DMS153 treated with DMSO at 0.1 percent for 48 hours (cell line): ENCODE measurements around the gene CHST15.
"Not testable (repeated sequence)": the region's sequence is repeated elsewhere in the genome, so short reads cannot be mapped to it uniquely, and the experiment has no call there.

Source experiments
- DNase-seq: peaks from one replicate; lab custom pipeline; 2025; ENCODE audit not compliant: unreplicated experiment; lab: John Stamatoyannopoulos, UW

CHST15 gene

DNA sequence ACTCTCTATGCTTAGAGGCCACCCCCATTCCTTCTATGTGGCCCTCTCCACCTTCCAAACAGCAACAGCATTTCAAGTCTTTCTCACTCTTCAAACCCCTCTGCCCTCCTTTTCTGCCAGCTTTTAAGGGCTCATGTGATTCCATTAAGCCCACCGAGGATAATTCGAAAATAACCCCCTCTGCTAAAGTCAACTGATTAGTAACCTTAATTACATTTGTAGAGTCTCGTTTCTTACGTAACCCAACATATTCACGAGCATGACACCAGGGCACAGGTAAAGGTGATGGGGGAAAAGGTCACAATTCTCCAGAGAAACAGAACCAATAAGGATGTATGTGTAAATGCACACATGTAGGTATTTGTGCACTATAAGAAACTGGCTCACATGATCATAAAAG lies 6.7 kb upstream of the CHST15 start:
- no peak for DNase-seq

GRCh38 chr10:124099604-124100003 lies 6.2 kb upstream of the CHST15 start:
- no peak for DNase-seq

- no peak for DNase-seq
These were observed 5.2 kb upstream of the CHST15 start for GRCh38 chr10:124098575-124098974.

DNA sequence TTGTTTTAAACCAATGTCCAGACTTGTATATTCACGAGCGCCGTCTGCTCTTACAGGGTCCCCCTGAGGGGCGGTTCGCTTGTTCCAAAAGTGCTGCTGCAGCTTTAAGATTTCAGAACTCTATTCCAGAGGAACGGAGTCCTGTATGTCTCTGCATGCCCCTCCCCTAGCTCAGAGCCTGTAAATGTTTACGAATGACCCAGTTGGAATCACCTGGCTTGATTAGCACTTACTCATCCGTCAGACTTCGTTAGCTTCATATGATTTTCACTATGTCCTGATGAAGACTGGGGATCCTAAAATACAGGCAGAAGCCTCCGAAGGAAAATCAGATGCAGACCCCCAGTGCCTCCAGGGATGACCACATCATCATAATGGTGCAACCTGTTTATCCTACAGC lies 4.5 kb upstream of the CHST15 start:
- no peak for DNase-seq

GRCh38 chr10:124096494-124096893 lies 3.1 kb upstream of the CHST15 start:
- DNase-seq, result no peak

- not testable (repeated sequence) for DNase-seq
These were observed 2.4 kb upstream of the CHST15 start for GRCh38 chr10:124095801-124096200.

GRCh38 chr10:124095096-124095495 lies 1.7 kb upstream of the CHST15 start:
- no peak for DNase-seq

DNA sequence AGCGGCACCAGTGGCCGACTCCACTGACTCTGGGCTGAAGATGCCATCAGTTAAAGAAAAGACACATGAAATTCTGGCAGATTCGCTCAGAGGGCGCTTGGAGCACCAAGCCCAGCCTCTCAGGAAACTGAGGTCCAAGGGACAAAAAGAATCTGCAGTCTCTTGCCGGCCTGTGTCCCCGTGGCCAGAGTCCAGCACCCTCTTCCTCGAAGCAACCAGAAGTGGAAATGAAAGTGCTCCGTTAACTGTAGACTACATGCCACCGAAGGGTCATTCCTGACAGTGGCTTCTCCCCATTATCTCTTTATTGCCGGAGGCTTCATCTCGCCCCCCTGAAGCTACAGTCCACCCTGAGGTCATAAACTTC lies 1.0 kb upstream of the CHST15 start:
- no peak for DNase-seq

DNA sequence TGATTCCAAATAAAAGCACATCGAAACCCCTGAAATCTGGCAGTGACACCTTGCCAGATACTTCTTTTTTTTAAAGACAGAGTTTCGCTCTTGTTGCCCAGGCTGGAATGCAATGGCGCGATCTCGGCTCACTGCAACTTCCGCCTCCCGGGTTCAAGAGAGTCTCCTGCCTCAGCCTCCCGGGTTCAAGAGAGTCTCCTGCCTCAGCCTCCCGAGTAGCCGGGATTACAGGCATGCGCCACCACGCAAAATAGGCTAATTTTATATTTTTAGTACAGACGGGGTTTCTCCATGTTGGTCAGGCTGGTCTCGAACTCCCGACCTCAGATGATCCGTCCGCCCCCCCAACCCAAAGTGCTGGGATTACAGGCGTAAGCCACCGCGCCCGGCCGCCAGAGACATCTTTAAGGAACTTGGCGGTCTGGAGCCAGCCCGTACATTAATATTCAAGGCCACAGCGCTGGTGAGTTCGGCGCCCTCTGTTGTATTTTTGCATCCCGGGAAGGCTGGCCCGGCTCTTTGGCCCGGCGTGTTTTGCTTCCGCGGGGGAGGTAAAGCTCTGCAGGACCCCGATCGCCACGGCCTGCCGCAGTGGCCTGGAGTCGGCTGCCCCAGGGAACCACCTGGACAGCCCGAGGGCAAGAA lies 498 bp upstream of the CHST15 start:
- DNase-seq, result not testable (repeated sequence)

DNA sequence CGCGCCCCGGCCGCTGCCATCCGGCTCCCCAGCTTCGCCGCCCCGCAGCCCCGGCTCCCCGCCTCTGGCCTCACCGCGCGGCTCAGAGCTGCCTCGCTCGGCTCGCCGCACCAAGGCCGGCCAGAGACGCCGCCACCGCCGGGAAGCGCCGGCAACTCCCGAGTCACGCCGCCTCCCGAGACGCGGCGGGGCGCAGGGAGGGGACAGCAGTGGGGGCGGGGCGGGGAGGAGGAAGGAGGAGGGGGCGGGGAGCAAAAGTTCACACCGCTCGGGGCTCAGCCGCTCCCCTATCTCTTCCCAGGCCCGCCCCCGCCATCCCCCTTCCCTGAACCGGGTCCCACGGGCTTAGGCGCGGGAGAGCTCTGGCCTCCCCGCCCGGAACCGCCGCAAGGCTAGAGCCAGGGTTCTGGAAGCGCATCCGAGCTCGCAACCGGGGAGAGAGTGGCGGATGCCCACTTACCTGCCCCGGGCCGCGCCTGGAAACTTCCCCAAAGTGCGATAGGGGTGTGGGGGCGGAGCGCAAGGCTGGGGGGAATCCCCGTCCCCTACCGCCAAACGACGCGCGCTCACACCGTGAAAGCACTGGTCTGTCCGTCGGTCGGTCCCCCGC lies 1.0 kb downstream of the CHST15 start:
- DNase-seq, result peak; percentile 42

GRCh38 chr10:124091646-124092249 lies 1.6 kb downstream of the CHST15 start:
- no peak for DNase-seq

DNA sequence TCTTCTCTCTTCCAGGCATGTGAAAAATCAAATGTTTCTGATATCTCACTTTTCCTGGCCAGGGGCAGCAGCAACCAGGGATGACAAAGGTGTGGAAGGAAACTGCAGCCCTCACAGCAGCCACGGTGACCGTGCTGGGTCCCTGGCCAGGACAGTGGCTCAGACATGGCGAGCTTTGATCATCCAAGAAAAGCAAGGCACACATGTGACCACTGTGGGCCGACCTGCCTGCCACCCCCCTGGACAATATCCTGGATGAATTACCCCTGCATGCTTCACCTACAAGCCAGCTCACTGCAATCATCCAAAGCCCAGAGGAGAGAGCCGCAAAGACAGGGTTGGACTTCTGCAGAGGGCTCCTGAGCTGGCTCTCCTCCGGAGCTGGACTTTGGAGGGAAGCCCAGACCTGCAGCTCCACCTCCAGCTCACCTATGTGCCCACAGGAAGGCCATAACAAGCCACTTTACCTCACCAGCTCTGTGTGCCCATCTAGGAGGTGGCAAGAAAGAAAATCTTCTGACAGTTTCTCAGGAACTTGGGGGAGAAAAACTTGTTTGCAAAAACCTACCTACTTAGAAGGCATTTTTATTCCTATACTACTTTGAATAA lies 2.7 kb downstream of the CHST15 start:
- DNase-seq, result no peak

GRCh38 chr10:124089859-124090258 lies 3.5 kb downstream of the CHST15 start:
- no peak for DNase-seq

DNA sequence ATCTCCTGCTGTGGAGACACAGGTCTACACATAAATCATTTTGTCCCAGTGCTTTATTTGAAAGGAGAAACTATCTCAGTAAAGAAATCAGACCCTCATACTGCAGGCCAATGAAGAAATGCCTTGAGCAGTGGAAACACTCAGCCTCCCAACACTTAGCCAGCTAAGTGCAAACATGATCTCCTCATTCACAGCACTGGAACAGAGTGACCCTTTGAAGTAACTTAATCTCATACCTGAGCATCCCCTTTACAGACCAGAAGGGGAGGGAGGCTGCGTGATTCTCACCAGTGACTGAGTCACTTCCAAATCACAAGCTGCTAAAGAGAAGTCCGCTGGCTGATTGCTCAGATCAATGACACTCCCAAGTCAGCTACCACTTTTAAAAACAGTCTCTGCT lies 4.5 kb downstream of the CHST15 start:
- no peak for DNase-seq

- DNase-seq, result peak; percentile 51
These were observed 5.4 kb downstream of the CHST15 start for GRCh38 chr10:124087672-124088634.

DNA sequence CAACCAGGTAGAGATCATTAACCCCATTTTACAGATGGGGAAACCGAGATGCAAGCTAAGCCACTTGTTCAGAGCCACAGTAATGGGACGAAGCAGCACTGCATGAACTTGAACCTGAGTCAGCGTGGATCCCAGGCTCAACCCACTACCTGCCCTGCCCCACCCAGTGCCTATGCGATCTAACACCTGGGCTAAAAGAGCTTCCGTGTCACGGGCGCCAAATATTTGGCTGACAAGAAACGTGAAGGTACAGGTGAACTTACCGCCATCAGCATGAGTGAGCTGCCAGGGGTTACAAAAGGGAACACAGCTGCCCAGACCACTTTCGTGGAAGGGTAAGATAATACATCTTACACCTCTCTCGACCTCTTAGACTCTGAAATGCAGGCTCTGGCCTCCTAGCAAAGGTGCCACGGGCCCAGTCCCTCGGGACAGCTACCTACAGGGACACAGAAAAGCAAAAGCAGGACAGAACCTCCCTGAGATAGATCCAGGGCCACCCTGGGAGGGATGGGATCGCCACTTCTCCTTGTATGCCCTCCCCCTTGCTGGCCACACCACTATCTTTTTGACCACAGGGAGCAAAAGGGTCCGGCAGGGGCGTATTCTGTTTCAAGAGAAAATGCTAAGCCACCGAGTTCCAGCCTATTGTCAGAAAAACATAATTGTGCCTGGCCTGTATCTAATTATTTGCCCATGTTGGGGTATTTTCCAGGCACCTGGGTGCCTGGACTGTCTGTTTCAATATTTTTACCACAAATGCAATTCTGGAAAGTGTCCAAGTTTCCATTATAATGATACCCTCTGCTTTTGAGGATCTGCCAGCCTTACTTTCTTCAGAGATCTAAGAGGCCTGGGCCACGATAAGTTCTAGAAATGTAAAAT lies 6.4 kb downstream of the CHST15 start:
- DNase-seq, result no peak

GRCh38 chr10:124086097-124086710 lies 7.2 kb downstream of the CHST15 start:
- no peak for DNase-seq

DNA sequence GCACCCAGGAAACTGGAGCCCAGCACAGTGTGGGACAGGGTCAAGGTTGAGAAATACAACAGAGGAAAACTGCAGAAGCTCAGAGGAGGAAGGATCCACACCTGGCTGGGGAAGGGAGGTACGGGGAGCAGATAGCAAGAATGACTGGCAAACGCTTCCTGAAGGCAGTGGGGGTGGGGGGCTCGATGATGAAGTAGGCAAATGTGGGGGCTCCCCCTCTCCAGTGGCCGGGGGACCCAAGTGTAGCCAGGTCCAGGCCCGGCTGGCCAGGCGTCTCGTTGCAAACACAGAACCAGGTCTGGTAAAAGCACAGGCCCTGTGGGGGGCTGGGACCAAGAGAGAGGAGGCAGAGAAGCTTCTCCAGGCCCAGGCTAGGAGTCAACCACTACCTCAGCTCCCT lies 7.7 kb downstream of the CHST15 start:
- DNase-seq, result no peak

DNA sequence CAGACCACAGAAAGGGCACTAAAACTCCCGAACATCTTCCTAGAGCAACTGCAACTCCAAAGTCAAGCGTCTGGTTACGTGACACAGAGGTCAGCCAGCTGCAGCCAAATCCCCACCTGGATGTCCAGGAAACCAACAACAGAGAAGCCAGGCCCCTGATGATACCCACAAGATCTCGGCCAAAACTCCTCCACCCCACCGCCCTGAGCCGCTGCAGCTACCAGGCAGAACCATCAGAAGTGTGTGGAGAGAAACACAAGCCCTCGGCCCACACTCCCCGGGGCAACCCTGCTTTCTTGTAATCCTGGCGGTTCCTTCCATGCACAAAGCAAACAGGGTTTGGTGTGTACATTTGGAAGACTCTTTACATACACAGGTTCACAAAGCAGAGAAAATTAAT lies 8.7 kb downstream of the CHST15 start:
- DNase-seq, result no peak
